HG02973 (cell line): ENCODE results near the gene INPP5A.
"Not testable (repeated sequence)": the region's sequence is repeated elsewhere in the genome, so short reads cannot be mapped to it uniquely, and the experiment has no call there.

Experiments used
- ATAC-seq: cut with Tn5 transposase; IDR thresholded peaks from one replicate; pipeline ENCODE4 v1.9.1; 2021; ENCODE audit warnings: moderate library complexity; ENCODE audit not compliant: unreplicated experiment

Gene INPP5A

GRCh38 chr10:132559538-132559937 lies 22.0 kb downstream of the INPP5A start:
- ATAC-seq, result no peak

GRCh38 chr10:132560241-132560731 lies 22.7 kb downstream of the INPP5A start:
- no peak for ATAC-seq

DNA sequence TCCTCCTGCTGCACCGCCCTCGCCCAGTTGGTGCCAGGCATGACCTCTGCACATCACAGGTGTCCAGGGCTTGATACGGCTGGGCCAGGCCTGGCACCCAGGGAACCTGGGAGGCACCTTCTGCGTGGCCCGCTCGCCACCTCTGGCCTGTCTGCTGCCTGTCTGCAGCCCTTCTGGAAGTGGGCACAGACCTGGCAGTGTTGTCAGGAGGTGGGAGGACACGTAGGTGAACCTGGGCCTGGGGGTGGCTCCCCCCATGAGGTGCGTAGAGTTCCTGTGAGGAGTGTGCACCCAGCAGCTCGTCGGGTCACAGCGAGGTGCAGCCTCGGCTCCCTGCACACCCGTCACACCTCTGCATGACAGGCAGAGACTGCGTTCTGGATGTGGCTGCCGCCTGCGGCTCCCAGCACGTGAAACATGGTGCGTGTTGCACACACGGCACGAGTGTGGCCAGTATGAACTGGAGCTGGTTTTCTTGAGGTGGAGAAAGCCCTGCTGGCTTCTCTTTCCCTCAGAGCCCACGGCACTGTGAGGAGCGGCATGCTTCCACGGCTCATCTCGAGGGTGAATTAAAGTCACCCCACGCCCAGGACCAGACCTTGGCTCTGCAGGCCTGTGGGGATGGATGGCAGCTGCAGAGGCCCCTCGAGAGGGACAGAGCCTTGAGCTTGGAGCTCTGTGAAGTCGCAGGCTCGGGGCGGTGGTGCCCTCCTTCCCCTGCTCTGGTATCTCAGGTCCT lies 24.8 kb downstream of the INPP5A start:
- ATAC-seq, result no peak

GRCh38 chr10:132562916-132563456 lies 25.4 kb downstream of the INPP5A start:
- no peak for ATAC-seq

DNA sequence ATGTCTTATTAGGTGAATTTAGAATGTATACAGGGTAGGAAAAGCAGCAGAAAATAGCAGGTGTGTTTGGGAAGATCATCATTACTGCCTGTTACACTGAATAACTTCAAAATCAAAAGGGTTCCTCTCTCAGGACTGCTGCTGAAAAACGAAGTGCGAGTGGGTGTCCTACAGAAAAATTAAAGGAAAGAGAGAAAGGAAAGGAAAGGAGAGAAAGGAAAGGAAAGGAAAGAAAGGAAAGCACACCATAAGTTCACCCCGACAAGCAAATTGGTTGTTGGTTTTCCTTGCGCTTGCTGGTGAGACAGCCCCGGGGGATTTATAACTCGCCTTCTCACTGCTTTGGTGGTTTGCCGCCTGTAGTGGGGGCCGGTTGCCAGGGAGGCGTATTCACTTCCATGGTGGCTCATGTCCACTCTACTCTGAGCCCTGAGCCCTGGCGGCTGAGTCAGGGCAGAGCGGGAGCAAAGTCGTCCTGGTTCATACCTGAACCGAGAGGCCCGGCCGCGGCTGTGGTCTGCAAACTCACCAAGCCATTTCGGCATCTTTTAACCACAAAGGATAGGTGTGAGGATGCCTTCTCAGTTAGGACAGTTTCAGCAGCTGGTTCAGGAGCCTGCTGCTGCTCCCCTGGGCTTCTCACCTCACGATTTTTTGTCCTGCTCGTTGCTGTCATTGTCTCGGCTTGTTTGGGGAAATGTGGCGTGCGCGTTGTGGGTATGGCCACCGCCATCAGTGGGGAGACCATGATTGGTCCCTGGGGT lies 26.1 kb downstream of the INPP5A start:
- peak; percentile 88 for ATAC-seq

DNA sequence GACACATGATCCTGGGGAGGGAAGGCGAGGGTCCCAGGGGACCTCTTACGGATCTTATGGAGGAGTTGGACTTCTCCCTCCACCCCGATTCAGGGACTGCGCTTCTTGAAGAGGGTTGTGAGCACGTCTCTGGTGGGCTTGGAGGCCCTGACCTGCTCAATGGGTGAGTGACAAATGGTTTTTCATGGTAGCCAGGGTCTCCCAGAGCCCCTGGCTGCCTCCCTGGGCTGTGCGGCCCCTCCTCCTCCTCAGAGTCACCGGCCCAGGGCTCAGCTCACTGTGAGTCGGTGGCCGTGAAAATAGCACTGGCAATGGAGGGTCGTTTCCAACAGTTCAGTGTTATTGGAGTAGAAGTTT lies 26.6 kb downstream of the INPP5A start:
- peak; percentile 3 for ATAC-seq

DNA sequence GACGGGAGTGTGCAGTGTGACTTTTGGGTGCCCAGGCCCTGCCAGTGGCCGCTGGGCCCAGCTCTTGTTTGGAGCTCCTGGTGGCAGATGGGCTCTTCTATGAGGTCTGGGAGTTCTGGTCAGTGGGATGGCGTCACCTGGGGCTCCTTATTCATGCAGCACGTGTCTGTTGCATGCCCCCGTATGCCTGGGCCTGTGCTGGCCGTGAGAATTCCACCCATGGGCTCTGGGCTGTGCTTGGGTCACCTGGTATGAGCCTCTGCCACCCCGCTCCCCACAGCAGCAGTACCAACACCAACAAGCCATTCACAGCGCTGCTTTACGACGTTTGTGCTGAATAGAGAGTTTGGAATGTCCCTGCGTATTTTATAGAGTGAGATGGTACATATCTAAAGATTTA lies 27.1 kb downstream of the INPP5A start:
- ATAC-seq, result no peak

DNA sequence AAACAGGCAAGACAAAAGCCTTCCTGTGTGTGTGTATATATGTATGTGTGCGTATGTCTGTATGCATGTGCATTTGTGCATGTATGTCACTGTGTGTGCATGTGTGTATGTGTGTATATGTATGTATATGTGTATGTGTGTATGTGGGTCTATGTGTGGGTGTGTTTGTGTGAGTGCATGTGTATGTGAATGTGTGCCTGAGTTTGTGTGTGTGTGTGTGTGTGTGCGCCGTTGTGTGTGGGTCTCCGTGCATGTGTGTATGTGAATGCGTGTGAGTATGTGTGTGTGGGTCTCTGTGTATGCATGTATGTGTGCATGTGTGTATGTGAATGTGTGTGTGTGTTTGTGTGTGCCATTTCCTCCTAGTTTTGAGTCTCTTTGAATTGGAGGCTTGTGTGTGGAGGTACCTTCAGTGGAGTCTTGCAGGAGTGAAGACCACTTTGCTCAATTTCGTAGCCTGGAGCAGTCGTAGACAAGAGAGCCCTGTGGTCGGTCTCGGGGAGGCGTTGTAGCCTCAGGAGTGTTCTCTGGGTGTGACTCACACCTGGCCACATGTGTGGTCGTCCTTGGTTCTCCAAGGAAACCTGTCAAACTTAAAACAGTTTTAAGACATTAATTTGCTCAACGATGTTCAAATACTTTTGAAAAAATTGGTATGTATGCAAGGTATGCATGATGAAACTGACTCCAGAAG lies 28.1 kb downstream of the INPP5A start:
- ATAC-seq, result no peak

- no peak for ATAC-seq
These were observed 29.3 kb downstream of the INPP5A start for GRCh38 chr10:132566892-132567291.

DNA sequence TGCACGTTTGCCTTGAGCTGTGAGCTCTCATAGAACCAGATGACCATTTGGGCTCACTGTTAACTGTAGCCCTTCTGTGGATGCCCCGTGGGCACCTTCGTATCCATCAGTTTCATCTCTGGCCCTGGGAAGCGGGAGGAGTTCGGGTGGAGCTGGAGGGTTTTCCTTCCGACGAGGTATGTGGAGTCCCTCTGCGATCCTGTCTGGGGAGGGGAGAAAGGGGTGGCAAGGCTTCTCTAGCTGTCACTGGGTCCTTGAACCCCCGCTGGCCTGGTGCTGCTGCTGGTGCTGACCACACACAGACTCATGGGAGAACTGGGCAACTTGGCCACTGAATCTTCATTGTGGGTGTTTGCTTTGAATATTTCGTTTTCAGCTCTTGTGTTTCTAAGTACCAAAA lies 32.7 kb downstream of the INPP5A start:
- no peak for ATAC-seq

DNA sequence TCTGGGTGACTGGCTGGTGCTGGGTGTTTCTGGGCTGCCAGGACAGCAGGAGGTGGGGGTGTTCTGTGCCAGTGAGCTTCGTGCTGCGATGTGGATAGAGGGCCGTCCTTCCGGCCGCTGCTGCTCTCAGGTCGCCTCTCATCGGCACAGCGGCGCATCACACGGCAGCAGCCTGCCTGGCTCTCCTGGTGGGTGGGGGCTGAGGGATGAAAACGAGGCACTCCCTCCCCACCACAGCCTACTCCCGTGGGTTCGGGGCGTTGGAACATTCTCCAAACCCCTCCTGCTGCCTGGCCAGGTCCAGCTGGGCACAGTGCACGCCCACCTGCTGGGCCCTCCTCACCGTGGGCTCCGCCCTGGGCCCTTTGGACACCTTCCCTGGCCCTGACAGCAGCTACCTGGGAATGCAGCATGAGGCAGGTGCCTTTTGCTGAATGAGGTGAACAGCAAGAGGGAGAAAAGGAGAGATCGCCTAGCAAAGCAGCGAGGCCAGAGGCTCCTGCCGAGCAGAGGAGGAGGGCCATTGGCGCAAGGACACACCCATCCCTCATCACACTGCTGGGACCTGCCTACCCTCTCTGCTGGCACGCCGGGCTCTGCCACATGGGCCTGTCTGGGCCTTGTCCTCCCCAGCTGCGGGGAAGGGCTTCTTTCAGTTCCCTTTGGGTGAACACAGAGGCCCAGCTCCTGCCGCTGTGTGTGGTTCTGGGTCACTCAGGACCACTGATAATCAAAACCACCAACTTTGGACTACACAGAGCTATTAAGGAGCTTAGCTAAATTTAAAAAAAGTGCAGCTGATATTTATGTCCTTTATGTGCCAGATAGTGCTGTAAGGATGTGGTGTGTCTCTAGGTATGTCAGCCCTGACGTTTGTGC lies 33.4 kb downstream of the INPP5A start:
- peak; percentile 28 for ATAC-seq

DNA sequence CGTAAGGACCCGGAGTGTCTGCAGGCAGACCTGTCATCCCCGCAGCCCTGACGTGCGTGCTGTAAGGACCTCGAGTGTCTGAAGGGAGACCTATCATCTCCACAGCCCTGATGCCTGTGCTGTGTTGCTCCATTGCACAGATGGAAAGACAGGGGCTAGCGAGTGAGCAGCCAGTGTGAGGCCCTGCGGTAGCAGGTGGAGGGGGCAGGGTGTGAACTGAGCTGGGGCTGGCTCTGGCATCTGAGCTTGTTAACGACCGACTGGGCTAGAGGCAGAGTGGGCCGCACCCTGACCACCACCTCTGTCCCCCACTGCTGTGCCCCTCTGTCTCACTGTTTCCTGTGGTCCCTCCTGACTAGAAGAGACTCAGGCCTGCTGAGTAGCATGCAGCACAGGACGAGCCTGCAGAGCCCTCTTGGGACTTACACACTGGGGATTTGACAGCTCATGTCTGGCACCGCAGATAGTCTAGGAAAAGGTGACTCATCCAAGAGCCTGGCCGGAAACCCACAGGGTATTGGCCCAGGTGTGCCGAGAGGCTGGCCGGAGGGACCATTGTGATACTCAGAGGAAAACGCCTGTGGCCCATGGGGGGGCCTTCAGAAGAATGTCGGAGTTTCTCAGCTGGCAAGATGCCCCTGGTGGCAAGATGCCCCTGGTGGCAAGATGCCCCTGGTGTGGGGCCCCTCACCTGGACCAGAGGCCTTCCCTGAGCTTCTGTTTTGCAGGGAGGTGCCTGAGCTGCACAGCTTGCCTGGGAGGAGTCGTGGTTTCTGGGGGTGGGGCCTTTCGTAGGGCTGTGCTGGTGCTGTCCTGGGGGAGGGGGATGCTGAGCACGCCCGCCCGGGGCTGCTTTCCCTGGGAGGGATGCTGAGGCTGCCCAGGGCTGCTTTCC lies 34.3 kb downstream of the INPP5A start:
- peak; percentile 74 for ATAC-seq

DNA sequence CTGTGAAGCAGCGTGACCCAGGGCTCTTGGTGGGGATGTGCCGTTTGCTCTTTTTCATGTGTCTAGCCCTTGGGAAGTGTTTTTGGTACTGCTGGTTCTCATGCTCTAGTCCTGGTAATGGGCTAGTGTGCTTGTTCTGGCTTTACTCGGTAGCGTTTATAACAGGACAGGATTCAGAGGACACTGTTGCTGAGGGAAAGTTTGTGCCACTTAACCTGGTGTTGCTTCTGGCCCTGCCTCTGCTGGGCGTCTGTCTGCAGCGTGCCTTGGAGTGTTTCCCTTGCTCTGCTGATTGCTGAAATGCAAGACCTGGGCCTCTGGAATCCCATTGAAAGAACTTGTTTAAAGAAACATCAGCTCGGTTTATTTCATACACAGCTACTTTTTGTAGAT lies 35.0 kb downstream of the INPP5A start:
- ATAC-seq, result peak; percentile 1

DNA sequence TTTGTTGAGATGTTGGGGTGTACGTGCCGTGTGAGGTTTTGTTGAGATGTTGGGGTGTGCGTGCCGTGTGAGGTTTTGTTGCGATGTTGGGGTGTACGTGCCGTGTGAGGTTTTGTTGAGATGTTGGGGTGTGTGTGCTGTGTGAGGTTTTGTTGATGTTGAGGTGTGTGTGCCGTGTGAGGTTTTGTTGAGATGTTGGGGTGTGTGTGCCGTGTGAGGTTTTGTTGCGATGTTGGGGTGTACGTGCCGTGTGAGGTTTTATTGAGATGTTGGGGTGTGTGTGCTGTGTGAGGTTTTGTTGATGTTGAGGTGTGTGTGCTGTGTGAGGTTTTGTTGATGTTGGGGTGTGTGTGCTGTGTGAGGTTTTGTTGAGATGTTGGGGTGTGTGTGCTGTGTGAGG lies 35.4 kb downstream of the INPP5A start:
- ATAC-seq, result not testable (repeated sequence)

DNA sequence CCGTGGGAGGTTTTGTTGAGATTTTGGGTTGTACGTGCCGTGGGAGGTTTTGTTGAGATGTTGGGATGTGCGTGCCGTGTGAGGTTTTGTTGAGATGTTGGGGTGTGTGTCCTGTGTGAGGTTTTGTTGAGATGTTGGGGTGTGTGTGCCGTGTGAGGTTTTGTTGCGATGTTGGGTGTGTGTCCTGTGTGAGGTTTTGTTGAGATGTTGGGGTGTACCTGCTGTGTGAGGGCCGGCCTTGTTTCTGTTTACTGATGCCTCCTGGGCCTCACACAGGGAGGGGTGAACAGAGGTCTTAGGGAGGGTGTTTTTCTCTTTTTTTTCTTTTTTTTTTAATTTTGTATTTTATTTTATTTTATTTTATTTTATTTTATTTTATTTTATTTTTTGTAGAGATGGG lies 36.7 kb downstream of the INPP5A start:
- no peak for ATAC-seq

- ATAC-seq, result no peak
These were observed 37.3 kb downstream of the INPP5A start for GRCh38 chr10:132574783-132575319.

DNA sequence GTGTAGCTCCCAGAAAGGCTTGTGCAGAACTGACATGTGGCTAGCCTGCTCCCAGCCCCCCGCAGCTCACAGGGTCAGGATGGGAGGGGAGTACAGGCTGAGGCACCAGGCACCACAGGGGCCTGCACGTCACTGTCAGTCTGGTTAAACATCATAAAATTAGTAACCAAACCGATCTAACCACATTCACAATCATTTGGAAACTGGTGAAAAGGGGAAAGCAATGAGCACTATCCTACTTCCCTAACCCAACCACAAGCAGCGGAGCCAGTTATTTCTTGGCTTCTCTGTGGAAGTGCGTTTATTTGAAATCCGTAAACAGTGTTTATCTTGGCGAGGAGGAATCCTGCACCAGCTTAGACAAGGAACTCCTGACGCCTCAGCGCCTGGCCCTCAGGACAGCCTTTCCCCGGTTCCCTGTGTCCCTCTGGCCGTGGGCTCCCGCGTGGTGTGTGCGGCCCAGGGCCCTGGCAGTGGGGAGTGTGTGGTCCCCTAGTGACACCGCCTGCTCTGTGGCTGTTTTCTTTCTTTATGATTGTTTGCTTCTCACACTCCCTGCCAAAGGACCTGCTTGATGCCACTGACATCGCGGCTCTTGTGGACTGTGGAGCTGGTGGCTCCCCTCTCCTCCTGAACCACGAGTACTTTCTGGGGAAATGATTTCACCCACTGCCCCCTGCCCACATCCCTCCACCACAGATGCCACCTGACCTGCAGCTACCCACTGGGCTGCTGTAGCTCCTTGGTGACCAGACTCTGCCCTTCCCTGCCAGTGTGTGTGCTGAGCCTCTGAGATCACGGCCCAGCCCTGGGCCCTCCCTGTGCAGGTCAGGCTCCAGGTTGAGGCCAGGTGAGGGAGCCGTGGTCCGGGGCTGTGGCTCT lies 38.0 kb downstream of the INPP5A start:
- ATAC-seq, result peak; percentile 37

- ATAC-seq, result no peak
These were observed 39.2 kb downstream of the INPP5A start for GRCh38 chr10:132576671-132577349.
